Measurements from ENCODE around the gene SMC3.
"Not testable (repeated sequence)": the region's sequence is repeated elsewhere in the genome, so short reads cannot be mapped to it uniquely, and the experiment has no call there.

Gene SMC3

DNA sequence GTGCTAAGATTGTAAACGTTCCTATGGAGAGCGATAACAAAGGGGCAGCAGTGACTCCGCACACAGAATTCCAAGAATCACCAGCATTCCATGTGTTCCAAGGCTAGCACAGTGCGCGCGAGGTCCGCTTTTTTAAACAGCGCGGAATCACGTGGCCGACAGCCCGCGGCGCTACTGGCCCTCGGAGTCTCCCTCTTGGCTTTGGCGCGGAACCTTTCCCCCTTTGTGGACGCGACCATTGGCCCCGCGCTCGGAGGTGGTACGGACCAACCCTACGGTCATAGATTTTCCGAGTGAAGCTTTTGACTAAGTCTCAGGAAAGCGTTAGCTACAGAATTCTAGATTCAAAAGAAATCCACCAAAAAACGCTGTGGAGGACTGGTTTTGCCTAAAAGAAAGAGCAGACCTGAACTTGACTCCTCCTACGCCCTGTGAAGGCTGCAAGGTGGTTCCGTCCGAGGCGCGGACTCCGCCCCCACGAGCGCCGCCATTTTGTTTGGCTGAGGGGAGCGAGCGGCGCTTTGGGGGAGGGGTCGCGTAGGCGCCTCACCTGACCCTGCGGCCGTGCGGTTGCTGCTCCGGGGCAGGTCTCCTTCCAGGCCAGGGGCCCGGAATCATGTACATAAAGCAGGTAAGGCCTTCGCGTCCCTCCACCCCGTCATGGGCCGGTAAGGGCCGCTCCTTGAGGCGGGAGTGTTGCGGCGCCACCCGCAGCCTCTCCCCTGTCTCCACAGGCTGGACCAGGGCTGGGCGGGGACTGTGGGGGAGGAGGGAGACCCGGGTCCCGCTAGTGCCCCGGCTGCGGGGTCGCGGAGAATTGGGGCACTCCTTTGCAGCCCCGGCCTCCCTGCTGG, at the start of gene SMC3:
TSS of gene SMC3 (plus strand) at position 495 of the 854 bp plus-strand sequence. CDS start at position 617, 122 bp downstream.
- DNase-seq (ENCODE audit: low read depth in 2 of 2) = peak; percentile 85 to 88

- DNase-seq (ENCODE audit: low read depth in 2 of 2) = no peak
These were observed 45.0 kb upstream of the SMC3 start for GRCh38 chr10:110522365-110522988.

DNA sequence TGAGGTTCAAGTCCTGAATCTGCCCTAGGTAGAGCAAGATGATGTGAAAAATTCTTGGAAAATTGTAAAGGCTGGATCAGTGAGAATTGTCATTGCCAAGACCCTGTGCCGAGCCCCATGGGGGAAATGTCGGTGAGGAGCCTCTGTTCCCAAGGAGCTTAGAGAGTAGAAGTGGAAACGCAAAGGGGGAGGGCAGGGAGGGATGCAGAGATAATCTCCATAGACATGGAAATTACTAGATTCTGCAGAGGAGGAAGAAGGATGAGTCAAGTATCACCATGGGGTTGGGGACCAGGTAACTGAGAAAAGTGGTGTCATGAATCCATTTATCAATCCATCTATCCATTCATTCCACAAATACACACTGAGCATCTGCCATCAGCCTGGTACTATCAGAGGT, 43.8 kb upstream of the SMC3 start:
- DNase-seq (ENCODE audit: low read depth in 2 of 2) = no peak

- no peak for DNase-seq (ENCODE audit: low read depth in 2 of 2)
These were observed 43.2 kb upstream of the SMC3 start for GRCh38 chr10:110524179-110524858.

- DNase-seq (ENCODE audit: low read depth in 2 of 2) = no peak
These were observed 42.6 kb upstream of the SMC3 start for GRCh38 chr10:110524859-110525232.

- no peak for DNase-seq (ENCODE audit: low read depth in 2 of 2)
These were observed 41.9 kb upstream of the SMC3 start for GRCh38 chr10:110525349-110526260.

DNA sequence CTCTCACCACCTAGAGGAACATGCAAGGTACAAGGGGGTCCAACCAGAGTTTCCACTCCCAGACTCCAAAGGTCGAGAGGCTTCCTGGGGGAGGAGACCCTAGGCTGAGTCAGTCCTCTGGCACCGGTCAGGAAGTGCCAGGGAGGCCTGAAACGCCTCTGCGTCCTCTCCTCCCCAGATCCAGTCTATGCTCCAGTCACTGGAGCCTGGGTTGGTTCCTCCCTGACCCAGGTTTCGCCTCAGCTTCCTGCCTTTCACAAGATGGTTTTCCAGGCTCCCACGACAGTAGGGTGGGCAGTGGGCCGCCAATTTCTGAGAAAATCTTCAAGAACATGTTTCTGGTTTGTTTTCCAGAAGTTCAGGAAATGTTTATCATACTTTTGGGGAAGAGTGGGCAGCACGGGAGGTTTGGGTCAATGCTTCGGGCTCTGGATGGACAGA, 39.7 kb upstream of the SMC3 start:
- no peak for DNase-seq (ENCODE audit: low read depth in 2 of 2)

- DNase-seq (ENCODE audit: low read depth in 2 of 2) = no peak
These were observed 39.1 kb upstream of the SMC3 start for GRCh38 chr10:110528224-110528996.

DNA sequence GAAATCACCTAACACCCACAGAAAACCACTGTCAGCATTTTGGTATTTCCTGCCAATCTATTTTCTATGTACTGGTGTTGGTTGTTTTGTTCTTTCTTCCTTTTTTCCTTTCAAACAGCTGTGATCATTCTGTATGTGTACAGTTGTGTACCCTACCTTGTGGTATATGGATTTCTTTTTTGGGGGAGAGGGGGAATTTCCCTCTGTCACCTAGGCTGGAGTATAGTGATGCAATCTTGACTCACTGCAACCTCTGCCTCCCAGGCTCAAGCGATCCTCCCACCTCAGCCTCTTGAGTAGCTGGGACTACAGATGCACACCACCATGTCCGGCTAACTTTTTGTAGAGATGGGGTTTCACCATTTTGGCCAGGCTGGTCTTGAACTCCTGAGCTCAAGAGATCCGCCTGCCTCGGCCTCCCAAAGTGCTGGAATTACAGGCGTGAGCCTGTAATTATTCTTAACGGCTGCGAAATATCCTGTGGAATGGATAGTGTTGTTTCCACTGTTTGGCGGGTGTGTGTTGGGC, 38.4 kb upstream of the SMC3 start:
- DNase-seq (ENCODE audit: low read depth in 2 of 2) = not testable (repeated sequence)

DNA sequence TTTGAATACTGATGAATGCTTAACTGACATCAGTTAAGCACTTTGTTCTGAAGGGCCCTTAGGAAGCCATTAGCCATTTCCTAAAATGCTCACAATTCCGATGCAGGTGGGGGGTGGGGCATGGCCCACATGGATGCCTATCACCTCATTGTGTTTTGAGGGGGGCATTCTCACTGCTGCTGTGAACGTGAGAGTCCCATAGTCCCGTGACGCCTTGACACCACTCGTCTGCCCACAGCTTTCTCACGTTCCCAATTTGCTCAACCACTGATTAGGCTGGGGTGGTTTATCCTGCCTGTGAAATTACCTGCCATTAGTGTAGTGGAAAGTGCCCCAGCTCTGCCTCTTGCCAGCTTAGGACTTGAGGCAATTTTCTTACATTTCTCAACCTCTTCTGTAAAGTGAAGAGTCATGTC, 37.9 kb upstream of the SMC3 start:
- DNase-seq (ENCODE audit: low read depth in 2 of 2) = no peak

- DNase-seq (ENCODE audit: low read depth in 2 of 2) = no peak
These were observed 37.2 kb upstream of the SMC3 start for GRCh38 chr10:110530131-110530831.

DNA sequence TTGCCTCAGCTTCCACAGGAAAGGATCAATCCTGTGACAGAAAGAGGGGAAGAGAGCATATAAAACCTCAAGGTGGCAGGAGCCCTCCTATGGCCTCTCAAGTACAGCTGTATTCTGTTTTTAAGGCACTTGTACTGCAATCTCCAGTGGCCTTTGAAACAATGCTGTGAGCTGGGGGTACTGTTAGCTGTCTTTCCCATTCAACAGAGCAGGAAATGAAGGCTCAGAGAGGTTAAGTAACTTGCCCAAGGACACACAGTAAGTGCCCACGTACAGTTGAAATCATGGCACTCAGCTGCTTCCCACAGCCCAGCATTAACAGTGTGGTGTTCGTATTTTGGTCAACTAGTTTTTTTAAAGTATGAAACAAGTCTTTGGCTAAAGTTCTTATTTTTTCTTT, 35.8 kb upstream of the SMC3 start:
- DNase-seq (ENCODE audit: low read depth in 2 of 2) = no peak

- DNase-seq (ENCODE audit: low read depth in 2 of 2) = not testable (repeated sequence)
These were observed 34.9 kb upstream of the SMC3 start for GRCh38 chr10:110532628-110533027.

DNA sequence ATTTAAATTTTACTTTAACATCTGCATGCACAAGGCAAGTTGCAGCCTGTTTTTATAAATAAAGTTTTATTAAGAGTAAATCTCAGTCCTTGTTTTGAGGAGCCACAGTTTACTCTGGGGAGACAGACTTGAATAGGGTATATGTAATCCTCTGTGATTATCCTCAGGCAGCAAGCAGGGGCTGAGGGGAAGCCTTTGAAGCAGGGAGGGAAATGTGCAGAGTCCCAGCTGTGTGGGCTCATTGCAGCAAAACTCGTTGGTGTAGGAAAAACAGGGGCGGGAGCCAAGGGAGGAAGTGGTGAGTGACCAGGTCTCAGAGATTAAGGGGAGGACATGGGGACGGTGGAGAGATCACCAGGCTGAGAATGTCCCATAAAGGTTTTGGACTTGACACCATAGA, 34.3 kb upstream of the SMC3 start:
- no peak for DNase-seq (ENCODE audit: low read depth in 2 of 2)

DNA sequence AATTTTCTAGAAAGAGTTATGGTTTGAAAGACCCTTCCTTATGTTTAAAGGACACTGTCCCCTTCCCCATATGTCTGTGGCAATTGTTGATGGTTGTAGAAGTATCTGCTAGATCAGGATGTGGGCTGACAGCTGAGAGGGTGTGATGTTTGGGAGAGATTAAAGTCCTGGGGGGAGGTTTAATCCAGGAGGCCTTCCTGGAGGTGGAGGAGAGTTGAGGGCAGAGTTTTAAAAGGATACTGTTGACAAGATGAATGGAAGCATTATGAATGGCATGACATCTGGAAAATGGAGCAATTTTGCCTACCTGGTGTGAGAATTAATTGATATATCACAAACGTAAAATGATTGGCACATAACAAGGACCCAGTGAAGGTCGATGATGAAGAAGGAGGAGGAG, 32.9 kb upstream of the SMC3 start:
- no peak for DNase-seq (ENCODE audit: low read depth in 2 of 2)

- DNase-seq (ENCODE audit: low read depth in 2 of 2) = peak; percentile 63 to 72
These were observed 31.3 kb upstream of the SMC3 start for GRCh38 chr10:110535958-110536891.

- DNase-seq (ENCODE audit: low read depth in 2 of 2) = no peak
These were observed 28.4 kb upstream of the SMC3 start for GRCh38 chr10:110539091-110539490.

- DNase-seq (ENCODE audit: low read depth in 2 of 2) = no peak
These were observed 27.5 kb upstream of the SMC3 start for GRCh38 chr10:110540031-110540430.

Data from stimulated activated CD8-positive, alpha-beta memory T cell treated with anti-CD3 and anti-CD28 coated beads, Interleukin-2, amount 100 ng/mL, for 48 hours (primary cell).